DND-41 (cell line): ENCODE data around the gene CDK2AP2.

Experiments used
- CTCF ChIP-seq: IDR thresholded peaks from 2 replicates; pipeline ENCODE4 v1.5.1; 2012; ENCODE audit warnings: borderline replicate concordance, low read length, moderate library complexity, mild to moderate bottlenecking; ENCODE audit not compliant: poor library complexity, severe bottlenecking; ENCODE audit errors: extremely low read depth
- EZH2 ChIP-seq: IDR thresholded peaks from 3 replicates; pipeline ENCODE4 v1.6.1; 2012; ENCODE audit warnings: borderline replicate concordance, low read depth, mild to moderate bottlenecking, moderate library complexity, low read length, inconsistent platforms; ENCODE audit not compliant: severe bottlenecking

GRCh38 chr11:67482827-67483798, 24.8 kb downstream of the CDK2AP2 start, which contains the start of gene AIP:
- TF ChIP-seq CTCF (peak; percentile 40), EZH2 (no peak)
